Stimulated activated CD4-positive, alpha-beta T cell treated with anti-CD3 and anti-CD28 coated beads, Interleukin-12 subunit alpha, Interleukin-12 subunit beta, amount 100 ng/mL, for 48 hours (primary cell): ENCODE results near the gene TMEM61.

Source experiments
- DNase-seq, 3 donors: peaks; one replicate each; pipeline ENCODE4 v3.0.0-alpha.2; 2020; ENCODE audit warnings: low read depth in 2 of 3, low spot score in 1 of 3

TMEM61 gene

DNA sequence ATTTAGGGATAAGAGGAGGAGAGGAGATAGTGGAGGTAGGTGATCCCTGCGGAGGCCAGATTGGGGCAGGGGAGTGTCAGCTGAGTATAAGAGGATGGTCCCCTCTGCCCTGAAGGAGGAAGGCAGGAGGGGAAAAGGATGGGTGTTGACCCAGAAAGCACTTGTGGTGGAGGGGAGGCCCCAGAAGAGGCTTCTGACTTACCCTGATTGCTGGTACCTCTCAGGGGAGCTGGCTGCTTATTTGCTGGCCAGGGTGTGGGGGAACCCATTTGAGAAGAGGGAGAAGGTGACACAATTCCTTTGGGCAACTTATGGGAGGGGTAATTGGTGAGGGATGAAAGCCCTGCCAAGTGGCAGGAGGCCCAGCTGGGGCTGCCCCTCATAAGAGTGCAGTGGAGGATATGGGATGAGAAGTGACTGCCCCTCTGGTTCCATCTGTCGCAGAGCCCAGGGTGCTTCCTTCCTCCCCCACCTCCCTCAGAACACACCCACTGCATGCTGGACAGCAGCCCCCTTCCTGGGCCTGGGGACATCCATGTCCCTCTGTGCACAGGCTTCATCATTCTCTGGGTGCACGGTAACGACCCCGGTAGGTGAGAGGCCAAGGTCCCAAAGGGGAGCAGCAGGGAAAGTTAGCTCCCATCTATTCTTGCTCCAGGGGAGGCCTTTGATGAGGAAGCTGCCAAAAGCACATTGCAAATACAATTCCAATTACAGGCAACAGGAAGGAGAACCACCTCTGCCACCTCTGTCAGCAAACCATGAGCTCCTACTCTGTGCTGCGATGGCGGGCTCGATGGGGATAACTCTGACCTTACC, 57.5 kb downstream of the TMEM61 start:
- DNase-seq = no peak

DNA sequence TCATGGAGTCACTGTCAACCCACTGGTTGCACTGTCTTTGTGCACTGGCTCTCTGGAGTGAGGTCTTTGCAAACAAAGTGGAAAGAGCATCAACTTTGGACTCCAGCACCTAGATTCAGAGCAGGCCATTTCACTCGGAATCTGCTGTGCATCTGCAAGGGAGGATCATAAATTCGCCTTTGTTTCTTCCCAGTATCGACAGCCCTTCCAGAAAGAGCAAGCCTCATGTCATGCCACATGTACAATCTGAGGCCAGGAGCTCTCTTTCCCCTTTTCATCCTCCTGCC, 58.1 kb downstream of the TMEM61 start:
- no peak for DNase-seq

DNA sequence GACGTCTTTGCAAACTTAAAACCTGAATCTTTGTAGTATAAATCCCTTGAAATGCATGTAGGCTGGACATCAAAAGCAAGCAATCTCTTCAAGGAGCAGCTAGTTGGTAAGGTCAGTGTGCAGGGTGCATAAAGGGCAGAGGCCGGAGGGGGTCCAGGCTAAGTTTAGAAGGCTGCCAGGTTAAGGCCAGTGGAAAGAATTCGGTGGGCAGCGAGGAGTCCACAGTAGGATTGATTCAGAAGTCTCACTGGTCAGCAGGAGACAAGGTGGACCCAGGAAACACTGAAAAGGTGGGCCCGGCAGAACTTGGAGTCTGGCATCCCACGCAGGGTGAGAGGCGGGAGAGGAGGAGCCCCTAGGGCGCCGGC, 58.5 kb downstream of the TMEM61 start:
- no peak for DNase-seq

DNA sequence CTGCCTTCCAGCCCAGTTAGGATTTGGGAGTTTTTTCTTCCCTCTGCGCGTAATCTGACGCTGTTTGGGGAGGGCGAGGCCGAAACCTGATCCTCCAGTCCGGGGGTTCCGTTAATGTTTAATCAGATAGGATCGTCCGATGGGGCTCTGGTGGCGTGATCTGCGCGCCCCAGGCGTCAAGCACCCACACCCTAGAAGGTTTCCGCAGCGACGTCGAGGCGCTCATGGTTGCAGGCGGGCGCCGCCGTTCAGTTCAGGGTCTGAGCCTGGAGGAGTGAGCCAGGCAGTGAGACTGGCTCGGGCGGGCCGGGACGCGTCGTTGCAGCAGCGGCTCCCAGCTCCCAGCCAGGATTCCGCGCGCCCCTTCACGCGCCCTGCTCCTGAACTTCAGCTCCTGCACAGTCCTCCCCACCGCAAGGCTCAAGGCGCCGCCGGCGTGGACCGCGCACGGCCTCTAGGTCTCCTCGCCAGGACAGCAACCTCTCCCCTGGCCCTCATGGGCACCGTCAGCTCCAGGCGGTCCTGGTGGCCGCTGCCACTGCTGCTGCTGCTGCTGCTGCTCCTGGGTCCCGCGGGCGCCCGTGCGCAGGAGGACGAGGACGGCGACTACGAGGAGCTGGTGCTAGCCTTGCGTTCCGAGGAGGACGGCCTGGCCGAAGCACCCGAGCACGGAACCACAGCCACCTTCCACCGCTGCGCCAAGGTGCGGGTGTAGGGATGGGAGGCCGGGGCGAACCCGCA, 59.1 kb downstream of the TMEM61 start, which contains the start of gene PCSK9:
Gene PCSK9 (plus strand): TSS at position 207 of the 741 bp plus-strand sequence. CDS start 290 bp downstream, at position 497.
- no peak for DNase-seq

DNA sequence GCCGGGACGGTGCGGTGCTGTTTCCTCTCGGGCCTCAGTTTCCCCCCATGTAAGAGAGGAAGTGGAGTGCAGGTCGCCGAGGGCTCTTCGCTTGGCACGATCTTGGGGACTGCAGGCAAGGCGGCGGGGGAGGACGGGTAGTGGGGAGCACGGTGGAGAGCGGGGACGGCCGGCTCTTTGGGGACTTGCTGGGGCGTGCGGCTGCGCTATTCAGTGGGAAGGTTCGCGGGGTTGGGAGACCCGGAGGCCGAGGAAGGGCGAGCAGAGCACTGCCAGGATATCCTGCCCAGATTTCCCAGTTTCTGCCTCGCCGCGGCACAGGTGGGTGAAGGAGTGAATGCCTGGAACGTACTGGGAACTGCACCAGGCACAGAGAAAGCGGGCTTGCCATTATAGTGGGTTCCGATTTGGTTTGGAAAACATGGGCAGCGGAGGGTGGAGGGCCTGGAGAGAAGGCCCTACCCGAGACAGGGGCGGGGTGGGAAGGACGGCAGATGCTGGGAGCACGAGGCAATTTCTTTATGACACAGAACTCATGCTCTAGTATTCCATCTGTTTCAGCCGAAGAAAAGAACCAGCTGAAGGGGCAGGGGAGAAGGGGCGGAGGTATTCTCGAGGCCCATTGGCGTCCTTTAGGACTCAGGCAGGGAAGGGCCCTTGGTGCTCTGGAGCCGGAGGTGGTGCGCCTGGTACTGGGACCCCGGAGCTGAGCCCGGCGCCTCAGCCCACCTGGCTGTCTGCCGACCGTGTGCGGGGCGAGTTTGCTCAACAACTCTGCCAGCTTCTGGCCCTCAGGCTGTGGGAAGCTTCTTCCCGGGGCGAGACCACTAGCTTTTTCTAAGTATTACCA, 59.9 kb downstream of the TMEM61 start:
- DNase-seq = no peak

DNA sequence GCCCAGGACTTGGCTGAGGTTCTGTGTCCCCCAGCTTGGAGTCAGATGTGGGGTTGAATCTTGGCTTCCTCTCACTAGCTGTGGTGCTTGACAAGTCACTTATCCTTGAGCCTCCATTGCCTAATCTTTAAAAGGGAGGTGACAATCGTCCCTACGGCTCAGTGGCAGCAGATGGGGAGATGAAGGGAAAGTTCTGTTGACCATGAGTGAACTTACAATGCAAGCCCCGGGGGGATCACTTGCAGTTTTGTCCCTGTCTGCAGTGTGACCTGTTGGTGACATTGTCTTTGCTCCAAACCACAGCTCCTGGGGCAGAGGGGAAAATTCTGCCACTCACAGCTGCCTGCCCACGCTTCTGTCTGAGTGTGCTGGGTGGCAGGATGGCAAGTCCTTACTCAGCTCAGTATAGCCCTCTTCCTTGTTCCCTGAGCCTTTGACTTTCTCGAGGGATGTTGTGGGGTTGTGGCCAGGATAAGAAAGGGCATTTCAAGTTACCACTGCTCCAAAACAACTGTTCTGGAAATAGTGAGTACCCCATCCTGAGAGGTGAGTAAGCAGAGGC, 60.6 kb downstream of the TMEM61 start:
- DNase-seq = no peak

DNA sequence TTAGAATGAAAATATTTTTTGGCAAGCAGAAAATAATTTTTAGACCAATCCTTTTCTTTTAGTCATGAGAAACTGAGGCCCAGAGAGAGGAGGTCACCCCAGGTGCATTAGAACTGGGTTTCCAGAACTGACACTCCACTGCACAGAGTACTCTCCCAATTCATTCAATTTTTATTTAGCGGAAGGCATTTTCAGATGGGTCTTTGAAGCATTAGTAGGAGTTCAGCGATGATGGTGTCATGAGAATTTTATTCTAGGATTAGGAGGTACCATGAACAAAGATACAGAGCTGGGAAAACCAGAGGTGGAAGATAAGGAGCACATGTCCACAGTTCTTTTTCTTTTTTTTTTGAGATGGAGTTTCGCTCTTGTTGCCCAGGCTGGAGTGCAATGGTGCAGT, 61.2 kb downstream of the TMEM61 start:
- DNase-seq = no peak
